ENCODE data around the gene RNF186.

RNF186 gene

DNA sequence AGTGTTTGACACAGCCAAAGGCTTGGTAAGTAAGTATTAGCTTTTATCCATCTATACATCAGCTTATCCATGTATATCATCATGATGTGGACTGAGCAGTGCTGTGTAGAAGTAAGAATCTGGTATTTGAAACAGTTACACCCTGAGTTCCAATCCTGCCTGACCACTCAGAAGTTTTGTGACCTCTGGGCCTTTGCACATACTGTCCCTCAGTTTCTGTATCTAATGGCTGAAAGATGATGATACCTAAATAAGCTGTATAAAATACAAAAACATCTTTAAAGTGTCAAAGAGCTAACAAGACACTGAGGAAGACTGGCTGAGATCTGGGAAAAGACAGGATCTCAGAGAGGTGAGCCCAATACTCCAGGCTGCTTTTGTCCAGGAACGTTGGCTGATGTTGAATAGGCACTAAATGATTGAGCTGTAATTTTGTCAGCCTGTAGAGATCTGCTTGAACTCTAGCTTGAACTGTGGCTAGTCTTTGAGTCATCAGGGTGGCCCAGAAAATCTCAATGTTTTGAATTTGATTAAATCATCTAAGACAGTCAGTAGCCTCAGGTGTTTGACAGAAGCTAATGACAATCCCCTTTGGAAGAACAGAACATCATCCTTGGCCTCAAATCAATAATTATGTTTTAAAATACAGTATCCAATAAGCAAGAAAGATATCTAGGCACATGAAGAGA, 46.9 kb upstream of the RNF186 start:
- no peaks in the 10 kb centered on the region for H3K9me3 ChIP-seq (replicated peaks; ENCODE audit: insufficient read depth, low read length)
- no peak overlapping the region for H3K27ac ChIP-seq (ENCODE audit: low read length)
- TF ChIP-seq, protein P1, sequence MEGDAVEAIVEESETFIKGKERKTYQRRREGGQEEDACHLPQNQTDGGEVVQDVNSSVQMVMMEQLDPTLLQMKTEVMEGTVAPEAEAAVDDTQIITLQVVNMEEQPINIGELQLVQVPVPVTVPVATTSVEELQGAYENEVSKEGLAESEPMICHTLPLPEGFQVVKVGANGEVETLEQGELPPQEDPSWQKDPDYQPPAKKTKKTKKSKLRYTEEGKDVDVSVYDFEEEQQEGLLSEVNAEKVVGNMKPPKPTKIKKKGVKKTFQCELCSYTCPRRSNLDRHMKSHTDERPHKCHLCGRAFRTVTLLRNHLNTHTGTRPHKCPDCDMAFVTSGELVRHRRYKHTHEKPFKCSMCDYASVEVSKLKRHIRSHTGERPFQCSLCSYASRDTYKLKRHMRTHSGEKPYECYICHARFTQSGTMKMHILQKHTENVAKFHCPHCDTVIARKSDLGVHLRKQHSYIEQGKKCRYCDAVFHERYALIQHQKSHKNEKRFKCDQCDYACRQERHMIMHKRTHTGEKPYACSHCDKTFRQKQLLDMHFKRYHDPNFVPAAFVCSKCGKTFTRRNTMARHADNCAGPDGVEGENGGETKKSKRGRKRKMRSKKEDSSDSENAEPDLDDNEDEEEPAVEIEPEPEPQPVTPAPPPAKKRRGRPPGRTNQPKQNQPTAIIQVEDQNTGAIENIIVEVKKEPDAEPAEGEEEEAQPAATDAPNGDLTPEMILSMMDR (IDR thresholded peaks at IDR 0.05; ENCODE audit: low read length), result no peak
- no peak for TF ChIP-seq EZH2phosphoT487 (IDR thresholded peaks at IDR 0.05; ENCODE audit: low read length)
- no peak for TF ChIP-seq EZH2 (optimal IDR thresholded peaks at IDR 0.05; ENCODE audit: low read depth, low read length)
- H3K36me3 ChIP-seq (replicated peaks; ENCODE audit: insufficient read depth, low read length), result no peaks in the 10 kb centered on the region
- no peak for DNase-seq
- no peaks in the 10 kb centered on the region for H3F3A ChIP-seq (ENCODE audit: insufficient read depth, low read length)
- no peaks in the 10 kb centered on the region for H3K4me1 ChIP-seq (ENCODE audit: low read length)
- H4K20me1 ChIP-seq (ENCODE audit: insufficient read depth, low read length), result no peaks in the 10 kb centered on the region
- H3K9ac ChIP-seq (ENCODE audit: low read length), result no peak overlapping the region
- H2AFZ ChIP-seq (ENCODE audit: low read length), result no peak overlapping the region
- H3K27me3 ChIP-seq (replicated peaks; ENCODE audit: insufficient read depth, low read length), result no peaks in the 10 kb centered on the region
- H3K9me2 ChIP-seq (replicated peaks; ENCODE audit: insufficient read depth, low read length), result no peaks in the 10 kb centered on the region
- no peaks in the 10 kb centered on the region for H3K79me2 ChIP-seq (ENCODE audit: low read length)
- no peak overlapping the region for H3K4me3 ChIP-seq (ENCODE audit: low read length)
- no peak overlapping the region for H3K4me2 ChIP-seq (ENCODE audit: low read depth, low read length)

DNA sequence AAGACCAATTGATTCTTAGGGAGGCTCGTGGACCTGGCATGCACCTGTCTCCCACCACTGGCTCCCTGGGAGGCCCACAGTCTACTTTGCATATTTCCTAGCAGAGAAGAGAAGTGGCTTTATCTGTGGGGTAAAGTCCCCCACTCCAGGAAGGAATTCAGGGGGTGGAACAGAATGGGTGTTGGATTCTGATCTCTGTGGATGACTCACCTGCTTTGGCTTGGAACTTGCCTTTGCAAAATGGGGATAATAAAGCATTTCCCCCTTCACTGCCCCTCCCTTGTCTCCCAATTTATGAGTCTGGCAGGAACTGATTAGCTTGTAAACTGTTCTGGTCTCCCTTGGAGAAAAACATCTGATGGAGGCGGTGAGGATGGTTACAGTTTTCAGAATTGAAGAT, 46.0 kb upstream of the RNF186 start:
- Histone ChIP-seq H3F3A (ENCODE audit: insufficient read depth, low read length) (no peaks in the 10 kb centered on the region), H2AFZ (ENCODE audit: low read length) (no peak overlapping the region), H3K36me3 (replicated peaks; ENCODE audit: insufficient read depth, low read length) (no peaks in the 10 kb centered on the region), H3K9me3 (replicated peaks; ENCODE audit: insufficient read depth, low read length) (no peaks in the 10 kb centered on the region), H3K4me3 (ENCODE audit: low read length) (no peak overlapping the region), H4K20me1 (ENCODE audit: insufficient read depth, low read length) (no peaks in the 10 kb centered on the region), H3K79me2 (ENCODE audit: low read length) (no peaks in the 10 kb centered on the region), H3K27me3 (replicated peaks; ENCODE audit: insufficient read depth, low read length) (no peaks in the 10 kb centered on the region), H3K4me1 (ENCODE audit: low read length) (no peaks in the 10 kb centered on the region), H3K4me2 (ENCODE audit: low read depth, low read length) (no peak overlapping the region), H3K9me2 (replicated peaks; ENCODE audit: insufficient read depth, low read length) (no peaks in the 10 kb centered on the region), H3K9ac (ENCODE audit: low read length) (no peak overlapping the region), H3K27ac (ENCODE audit: low read length) (no peak overlapping the region)
- no peak for DNase-seq
- TF ChIP-seq EZH2 (optimal IDR thresholded peaks at IDR 0.05; ENCODE audit: low read depth, low read length) (no peak), EZH2phosphoT487 (IDR thresholded peaks at IDR 0.05; ENCODE audit: low read length) (no peak)
- TF ChIP-seq, protein P1 (IDR thresholded peaks at IDR 0.05; ENCODE audit: low read length), result no peak

DNA sequence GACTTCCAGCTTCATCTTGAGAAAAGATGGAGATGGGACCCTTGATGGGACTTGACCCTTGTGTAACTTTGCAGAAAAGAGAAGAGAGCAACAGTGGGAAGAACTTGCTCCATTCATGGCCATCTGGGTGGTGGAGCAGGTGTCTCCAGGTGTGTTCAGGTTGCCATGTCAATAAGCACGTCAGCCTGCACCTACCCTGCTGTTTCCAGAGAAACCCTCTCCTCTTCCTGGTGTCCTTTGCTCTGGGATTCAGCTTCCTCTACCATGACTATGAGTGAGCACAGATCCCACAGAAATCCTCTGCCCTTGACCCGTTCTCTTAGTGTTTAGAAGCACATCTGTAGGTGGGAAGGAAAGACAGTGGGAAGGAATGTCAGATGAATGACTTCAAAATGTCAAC, 45.3 kb upstream of the RNF186 start:
- Histone ChIP-seq H2AFZ (ENCODE audit: low read length) (no peak overlapping the region), H3K4me3 (ENCODE audit: low read length) (no peak overlapping the region), H3K36me3 (replicated peaks; ENCODE audit: insufficient read depth, low read length) (no peaks in the 10 kb centered on the region), H3K9me3 (replicated peaks; ENCODE audit: insufficient read depth, low read length) (no peaks in the 10 kb centered on the region), H3K4me2 (ENCODE audit: low read depth, low read length) (no peak overlapping the region), H3K27me3 (replicated peaks; ENCODE audit: insufficient read depth, low read length) (no peaks in the 10 kb centered on the region), H3K9me2 (replicated peaks; ENCODE audit: insufficient read depth, low read length) (no peaks in the 10 kb centered on the region), H3K79me2 (ENCODE audit: low read length) (no peaks in the 10 kb centered on the region), H3K9ac (ENCODE audit: low read length) (no peak overlapping the region), H3F3A (ENCODE audit: insufficient read depth, low read length) (no peaks in the 10 kb centered on the region), H3K4me1 (ENCODE audit: low read length) (no peaks in the 10 kb centered on the region), H3K27ac (ENCODE audit: low read length) (no peak overlapping the region), H4K20me1 (ENCODE audit: insufficient read depth, low read length) (no peaks in the 10 kb centered on the region)
- TF ChIP-seq EZH2 (optimal IDR thresholded peaks at IDR 0.05; ENCODE audit: low read depth, low read length) (no peak), EZH2phosphoT487 (IDR thresholded peaks at IDR 0.05; ENCODE audit: low read length) (no peak)
- TF ChIP-seq, protein P1 (IDR thresholded peaks at IDR 0.05; ENCODE audit: low read length), result no peak
- no peak for DNase-seq
